Heart left ventricle (tissue), 13 donors: ENCODE measurements around the gene TBCK.

Experiments used
- CTCF ChIP-seq, 12 donors: fragments of 200-600 bp; sonication (generic) in 4 of 12; IDR thresholded peaks; one replicate each; pipeline versions ENCODE4 v1.5.0 to v1.8.0; 2018 to 2022; ENCODE audit warnings: antibody characterized with exemption in 12 of 12, mild to moderate bottlenecking in 5 of 12
- POLR2A ChIP-seq, 2 donors: fragments of 450-650 bp; IDR thresholded peaks; one replicate each; pipeline ENCODE4 v1.6.1; 2017; ENCODE audit warnings: antibody characterized with exemption in 2 of 2, mild to moderate bottlenecking in 2 of 2, moderate library complexity in 2 of 2
- donor health status: ischemic (EF 13 %, LVEDD 7.1; RV severe dilation, severe dysfunction).
- donor health status: DM: no; HTN: yes; CAD: no.
- donor health status: DM: no; HTN: no; CAD: no.
- donor health status: ischemic (EF 25% LVEDD 6.9; RV normal size, moderate dysfunction).
- donor health status: ischemic (EF 25% LVEDD 5.7; RV mildly dilated, moderate dysfunction).
- donor health status: ischemic (EF 35%, LVEDD 5.7; RV mildly dilated, moderate dysfunction).
- donor health status: nonischemic (EF 11% LVEDD 7.7; RV severe dilation, severe dysfunction).
- donor health status: DM: yes; HTN: yes; CAD: no.
- donor health status: PGD.
- donor health status: ischemic (EF 29% LVEDD 5.4; RV normal size, mild dysfunction).
- donor health status: nonischemic (EF 23%, LVEDD 6.1; RV moderate dilation, normal function).

- TF ChIP-seq CTCF (IDR thresholded peaks at IDR 0.05) (no peak), POLR2A (IDR thresholded peaks at IDR 0.05) (no peak)
Measured at GRCh38 chr4:106049490-106049889, 266.5 kb downstream of the TBCK start.
